GM19025 (cell line): ENCODE data around the gene ZNF583.

ENCODE experiments used
- ATAC-seq: cut with Tn5 transposase; IDR thresholded peaks from one replicate; pipeline ENCODE4 v1.9.1; 2021; ENCODE audit warnings: mild to moderate bottlenecking, low read depth, moderate library complexity; ENCODE audit not compliant: unreplicated experiment

The ZNF583 gene

DNA sequence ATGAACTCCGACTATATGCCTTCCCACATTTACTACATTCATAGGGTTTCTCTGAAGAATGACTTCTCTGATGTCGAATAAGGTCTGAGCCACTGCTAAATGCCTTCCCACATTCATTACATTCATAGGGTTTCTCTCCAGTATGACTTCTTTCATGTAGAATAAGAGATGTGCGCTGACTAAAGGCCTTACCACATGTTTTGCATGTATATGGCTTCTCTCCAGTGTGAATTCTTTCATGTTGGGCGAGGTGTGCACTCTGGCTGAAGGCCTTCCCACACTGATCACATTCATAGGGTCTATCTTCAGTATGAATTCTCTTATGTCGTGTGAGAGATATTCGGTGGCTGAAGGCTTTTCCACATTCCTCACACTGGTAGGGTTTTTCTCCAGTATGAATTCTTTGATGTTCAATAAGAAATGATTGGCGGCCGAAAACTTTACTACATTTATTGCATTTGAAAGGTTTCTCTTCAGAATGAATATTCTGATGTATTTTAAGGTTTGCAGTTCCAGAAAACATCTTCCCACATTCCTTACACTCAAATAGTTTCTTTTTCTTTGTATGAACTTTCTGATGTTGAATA lies 37.2 kb downstream of the ZNF583 start:
- no peak for ATAC-seq

DNA sequence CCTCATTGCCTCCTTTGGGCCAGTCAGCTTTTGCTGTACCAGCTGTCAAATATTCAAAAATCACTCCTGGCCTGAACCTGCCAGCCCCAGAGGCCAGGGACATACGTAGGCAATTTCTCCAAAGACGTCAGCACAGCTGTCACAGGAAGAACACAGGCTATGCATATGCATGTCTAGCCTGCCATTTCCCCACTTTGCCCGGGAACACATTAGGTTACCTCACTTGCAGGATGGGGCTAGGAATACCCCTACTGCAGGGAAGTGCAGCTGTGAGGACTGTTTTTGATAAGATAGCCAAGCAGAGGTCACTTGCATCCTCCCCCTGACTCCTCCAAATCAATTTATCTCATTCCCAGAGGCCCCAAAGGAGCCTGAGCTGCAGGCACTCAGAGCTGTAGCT lies 70.2 kb downstream of the ZNF583 start:
- no peak for ATAC-seq

DNA sequence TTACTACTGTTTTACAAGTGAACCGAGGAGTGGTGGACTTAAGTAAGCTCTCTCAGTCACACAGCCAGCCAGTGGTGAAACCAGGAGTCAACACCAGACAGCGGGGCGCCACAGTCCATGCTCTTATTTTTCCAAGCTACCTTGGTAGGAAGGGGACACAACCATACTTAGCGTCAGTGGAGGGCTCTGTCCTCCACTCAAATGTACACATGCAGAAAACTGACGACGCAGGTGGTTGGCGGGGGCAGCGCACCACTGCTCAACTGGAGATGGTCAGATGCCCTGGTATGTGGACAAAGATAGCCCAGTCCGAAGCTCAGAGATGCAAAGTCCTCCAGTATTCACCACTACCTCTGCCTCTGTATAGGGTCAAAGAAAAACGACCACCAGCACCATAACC lies 72.0 kb downstream of the ZNF583 start:
- no peak for ATAC-seq
